ENCODE results near the gene TOM1. TPM values are rescaled to one million over a fixed set of nuclear protein-coding genes. Genes with fewer than 3 reads are reported as not detected.
"Not testable (repeated sequence)": the region's sequence is repeated elsewhere in the genome, so short reads cannot be mapped to it uniquely, and the experiment has no call there.

Gene TOM1
- total RNA-seq, 4 donors from 2014 or later: 56.3 to 183 (median 104) TPM

DNA sequence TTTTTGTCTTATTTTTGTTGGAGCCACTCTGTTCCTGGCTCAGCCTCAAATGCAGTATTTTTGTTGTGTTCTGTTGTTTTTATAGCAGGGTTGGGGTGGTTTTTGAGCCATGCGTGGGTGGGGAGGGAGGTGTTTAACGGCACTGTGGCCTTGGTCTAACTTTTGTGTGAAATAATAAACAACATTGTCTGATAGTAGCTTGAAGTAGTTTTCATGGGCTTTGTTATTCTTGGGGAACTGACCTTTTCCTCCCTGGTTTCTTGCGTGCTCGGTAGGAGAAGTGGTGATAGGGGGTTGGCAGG is 94.3 kb downstream of the TOM1 start:
- Histone ChIP-seq H3K27ac (no peak overlapping the region), H3K27me3 (no peaks in the 10 kb centered on the region), H3K36me3 (peaks cover 0 to 5% (median 0%) of the 10 kb centered on the region in 4 donors), H3K4me1 (peaks cover 0 to 25% (median 5%) of the 10 kb centered on the region in 4 donors), H3K9me3 (no peaks in the 10 kb centered on the region), H3K4me3 (no peak overlapping the region)
- DNase-seq: no peak
- 30 to 55% methylated on average over 4 of the region's 4 CpGs for WGBS, 2 donors (ENCODE audit: low coverage in 1 of 2)
- intact Hi-C loops (cut with DNase I; ENCODE audit: low total_unique reads) (no loop called here), in situ Hi-C loops (cut with MboI; ENCODE audit: low pct_ligation_motif_present in 1 of 4, low pct_unique_long_range_greater_than_20kb in 1 of 4, low sequenced_read_pairs in 3 of 4) (no loop called here)
- TF ChIP-seq, protein P1, sequence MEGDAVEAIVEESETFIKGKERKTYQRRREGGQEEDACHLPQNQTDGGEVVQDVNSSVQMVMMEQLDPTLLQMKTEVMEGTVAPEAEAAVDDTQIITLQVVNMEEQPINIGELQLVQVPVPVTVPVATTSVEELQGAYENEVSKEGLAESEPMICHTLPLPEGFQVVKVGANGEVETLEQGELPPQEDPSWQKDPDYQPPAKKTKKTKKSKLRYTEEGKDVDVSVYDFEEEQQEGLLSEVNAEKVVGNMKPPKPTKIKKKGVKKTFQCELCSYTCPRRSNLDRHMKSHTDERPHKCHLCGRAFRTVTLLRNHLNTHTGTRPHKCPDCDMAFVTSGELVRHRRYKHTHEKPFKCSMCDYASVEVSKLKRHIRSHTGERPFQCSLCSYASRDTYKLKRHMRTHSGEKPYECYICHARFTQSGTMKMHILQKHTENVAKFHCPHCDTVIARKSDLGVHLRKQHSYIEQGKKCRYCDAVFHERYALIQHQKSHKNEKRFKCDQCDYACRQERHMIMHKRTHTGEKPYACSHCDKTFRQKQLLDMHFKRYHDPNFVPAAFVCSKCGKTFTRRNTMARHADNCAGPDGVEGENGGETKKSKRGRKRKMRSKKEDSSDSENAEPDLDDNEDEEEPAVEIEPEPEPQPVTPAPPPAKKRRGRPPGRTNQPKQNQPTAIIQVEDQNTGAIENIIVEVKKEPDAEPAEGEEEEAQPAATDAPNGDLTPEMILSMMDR (IDR thresholded peaks at IDR 0.05): no peak
- no peak for TF ChIP-seq EP300 (IDR thresholded peaks at IDR 0.05; ENCODE audit: low read depth)
- no peak for TF ChIP-seq POLR2A (IDR thresholded peaks at IDR 0.05)
- no peak for TF ChIP-seq POLR2AphosphoS5 (IDR thresholded peaks at IDR 0.05)

DNA sequence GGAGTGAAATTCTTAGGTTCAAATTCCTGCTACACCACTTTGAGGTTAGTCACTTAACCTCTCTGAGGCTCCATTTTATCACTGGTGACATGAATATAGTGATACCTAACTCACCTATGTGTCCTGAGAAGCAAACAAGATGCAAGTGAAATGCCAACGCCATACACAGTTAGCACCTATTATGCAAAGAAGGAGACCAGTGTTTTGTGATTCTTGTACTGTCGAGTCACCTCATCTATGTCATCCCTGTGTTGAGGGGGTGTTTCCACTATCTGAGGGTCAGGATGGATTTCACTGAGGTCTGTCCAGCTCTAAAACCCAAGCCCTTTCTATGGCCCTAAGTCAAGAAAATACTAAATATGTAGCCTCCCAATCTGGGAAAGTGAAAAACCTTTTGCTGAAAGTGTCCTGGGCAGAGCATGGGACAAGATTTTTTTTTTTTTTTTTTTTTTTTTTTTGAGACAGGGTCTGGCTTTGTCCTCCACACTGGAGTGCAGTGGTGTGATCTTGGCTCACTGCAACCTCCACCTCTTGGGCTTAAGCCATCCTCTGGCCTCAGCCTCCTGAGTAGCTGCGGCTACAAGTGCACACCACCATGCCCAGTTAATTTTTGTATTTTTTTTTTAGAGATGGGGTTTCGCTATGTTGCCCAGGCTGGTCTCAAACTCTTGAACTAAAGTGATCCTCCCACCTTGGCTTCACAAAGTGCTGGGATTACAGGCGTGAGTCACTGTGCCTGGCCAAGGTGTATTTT is 95.3 kb downstream of the TOM1 start:
- H3K4me3 ChIP-seq: no peak overlapping the region
- 92 to 93% methylated on average over 2 to 5 of the region's 5 CpGs for WGBS, 2 donors (ENCODE audit: low coverage in 1 of 2)
- intact Hi-C loops (cut with DNase I; ENCODE audit: low total_unique reads): no loop called here
- no peaks in the 10 kb centered on the region for H3K27me3 ChIP-seq
- no peak overlapping the region for H3K27ac ChIP-seq
- H3K36me3 ChIP-seq: peaks cover 0 to 2% (median 0%) of the 10 kb centered on the region in 4 donors
- H3K9me3 ChIP-seq: no peaks in the 10 kb centered on the region
- peaks cover 0 to 29% (median 7%) of the 10 kb centered on the region in 4 donors for H3K4me1 ChIP-seq
- in situ Hi-C loops (cut with MboI; ENCODE audit: low pct_ligation_motif_present in 1 of 4, low pct_unique_long_range_greater_than_20kb in 1 of 4, low sequenced_read_pairs in 3 of 4): no loop called here
- no peak for DNase-seq
- TF ChIP-seq EP300 (IDR thresholded peaks at IDR 0.05; ENCODE audit: low read depth): no peak
- TF ChIP-seq POLR2AphosphoS5 (IDR thresholded peaks at IDR 0.05): no peak
- TF ChIP-seq, protein P1 (IDR thresholded peaks at IDR 0.05): no peak
- TF ChIP-seq POLR2A (IDR thresholded peaks at IDR 0.05): no peak

DNA sequence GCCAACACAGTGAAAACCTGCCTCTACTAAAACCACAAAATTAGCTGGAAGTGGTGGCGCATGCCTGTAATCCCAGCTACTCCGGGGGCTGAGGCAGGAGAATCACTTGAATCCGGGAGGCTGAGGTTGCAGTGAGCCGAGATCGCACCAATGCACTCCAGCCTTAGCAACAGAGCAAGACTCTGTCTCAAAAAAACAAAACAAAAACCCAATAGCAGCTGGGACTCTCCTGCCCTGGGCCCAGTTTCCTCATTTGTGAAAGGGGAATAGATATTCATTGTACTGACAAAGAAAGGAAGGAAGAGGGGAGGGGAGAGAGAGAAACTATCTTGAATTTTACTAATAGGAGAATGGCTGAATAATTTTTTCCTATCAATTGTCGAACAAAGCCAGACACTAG is 96.9 kb downstream of the TOM1 start:
- H3K4me3 ChIP-seq; H3K27me3 ChIP-seq; H3K9me3 ChIP-seq; H3K36me3 ChIP-seq; in situ Hi-C loops (cut with MboI; ENCODE audit: low pct_ligation_motif_present in 1 of 4, low pct_unique_long_range_greater_than_20kb in 1 of 4, low sequenced_read_pairs in 3 of 4); intact Hi-C loops (cut with DNase I; ENCODE audit: low total_unique reads); DNase-seq: not testable (repeated sequence)
- Histone ChIP-seq H3K4me1 (peaks cover 7 to 39% (median 14%) of the 10 kb centered on the region in 4 donors), H3K27ac (peak overlapping the region in 3 of 4 donors; percentile 11 to 32 (median 19))
- 67 to 88% methylated on average over 1 to 6 of the region's 6 CpGs for WGBS, 2 donors (ENCODE audit: low coverage in 1 of 2)

DNA sequence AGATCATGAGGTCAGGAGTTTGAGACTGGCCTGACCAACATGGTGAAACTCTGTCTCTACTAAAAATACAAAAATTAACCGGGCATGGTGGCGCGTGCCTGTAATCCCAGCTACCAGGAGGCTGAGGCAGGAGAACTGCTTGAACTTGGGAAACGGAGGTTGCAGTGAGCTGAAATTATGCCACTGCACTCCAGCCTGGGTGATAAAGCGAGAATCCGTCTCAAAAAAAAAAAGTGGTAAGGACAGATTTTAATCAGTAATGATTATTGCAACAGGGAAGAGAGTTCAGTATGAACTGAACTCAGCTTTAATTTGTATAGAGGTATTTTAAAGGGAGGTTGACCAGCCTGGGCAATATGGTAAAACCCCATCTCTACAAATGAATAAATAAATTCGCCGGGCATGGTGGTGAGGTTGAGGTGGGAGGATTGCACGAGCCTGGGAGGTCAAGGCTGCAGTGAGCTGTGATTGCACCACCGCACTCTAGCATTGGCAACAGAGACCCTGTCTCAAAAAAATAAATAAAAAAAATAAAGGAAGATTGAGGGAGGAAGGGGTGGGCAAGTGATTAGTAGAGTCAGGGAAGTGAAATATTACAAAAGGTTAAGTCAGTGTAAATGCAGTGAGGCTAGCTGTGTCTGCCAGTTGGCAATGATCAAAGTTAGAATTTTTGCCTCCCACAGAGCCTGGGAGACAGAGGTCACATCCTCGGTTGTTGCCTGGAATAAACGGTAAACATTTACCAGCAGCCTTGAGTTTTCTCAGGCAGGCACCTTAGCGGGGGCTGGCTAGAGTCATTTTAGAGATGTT is 97.6 kb downstream of the TOM1 start:
- intact Hi-C loops (cut with DNase I; ENCODE audit: low total_unique reads) (no loop called here), in situ Hi-C loops (cut with MboI; ENCODE audit: low pct_ligation_motif_present in 1 of 4, low pct_unique_long_range_greater_than_20kb in 1 of 4, low sequenced_read_pairs in 3 of 4) (no loop called here)
- TF ChIP-seq, protein P1 (IDR thresholded peaks at IDR 0.05): no peak
- TF ChIP-seq POLR2AphosphoS5 (IDR thresholded peaks at IDR 0.05) (no peak), POLR2A (IDR thresholded peaks at IDR 0.05) (no peak), EP300 (IDR thresholded peaks at IDR 0.05; ENCODE audit: low read depth) (no peak)
- WGBS, 2 donors (ENCODE audit: low coverage in 1 of 2): 52 to 58% methylated on average over 6 to 13 of the region's 13 CpGs
- H3K27ac ChIP-seq: peak overlapping the region; percentile 11 to 30 (median 24)
- H3K27me3 ChIP-seq: no peaks in the 10 kb centered on the region
- H3K9me3 ChIP-seq: no peaks in the 10 kb centered on the region
- H3K4me1 ChIP-seq: peaks cover 7 to 34% (median 13%) of the 10 kb centered on the region in 4 donors
- no peak for DNase-seq
- H3K4me3 ChIP-seq: no peak overlapping the region
- no peaks in the 10 kb centered on the region for H3K36me3 ChIP-seq

Small RNA genes within 50 kb of the gene (small RNA-seq; reads per million reads assigned to genes)
- 0.55 to 1.7 (median 1.1) reads per million in 4 donors for gene MIR3909
- 0 reads per million in 4 donors for gene MIR6069

Other genes starting within 250 kb of the TOM1 start
- gene ISX, start 233.7 kb upstream of the TOM1 start, total RNA-seq: 100 to 1,000 TPM in 2 of 4 donors, 10 to 100 TPM in 2; 32.6 to 159 (median 84.4) TPM
- 10 to 100 TPM; 14.0 to 43.4 (median 26.2) TPM for gene HMGXB4, start 42.4 kb upstream of the TOM1 start, total RNA-seq
- gene HMOX1, start 81.2 kb downstream of the TOM1 start, total RNA-seq: 100 to 1,000 TPM in 1 of 4 donors, 10 to 100 TPM in 2, under 1 TPM in 1; 1.00 to 172 (median 42.7) TPM
- 10 to 100 TPM; 11.6 to 26.6 (median 13.3) TPM for gene MCM5, start 100.2 kb downstream of the TOM1 start, total RNA-seq
- 10 to 100 TPM in 3 of 4 donors, 1 to 10 TPM in 1; 8.5 to 19.7 (median 13.9) TPM for gene RASD2, start 240.9 kb downstream of the TOM1 start, total RNA-seq

Data from transverse colon (tissue), 4 donors.